A673 (cell line): ENCODE measurements around the gene SPEG.

Source experiments
- CTCF ChIP-seq: fragments of 300-800, 200-600 bp; sonication (generic); conservative IDR thresholded peaks from 2 replicates; pipeline ENCODE4 v1.5.1; 2017; ENCODE audit warnings: low read depth, mild to moderate bottlenecking, antibody characterized with exemption, low read length, moderate library complexity, mixed read lengths
- EZH2 ChIP-seq: fragments of 200-600 bp; sonication (generic); IDR thresholded peaks from 2 replicates; pipeline ENCODE4 v1.6.1; 2017; ENCODE audit warnings: borderline replicate concordance, low read depth, mild to moderate bottlenecking, mixed read lengths, antibody characterized with exemption, low read length; ENCODE audit not compliant: poor library complexity, severe bottlenecking

GRCh38 chr2:219414857-219415256 lies 19.8 kb upstream of the SPEG start:
- no peak for TF ChIP-seq CTCF
- TF ChIP-seq EZH2, result no peak
